Midbrain (tissue), 1 donor: ENCODE results near the gene AKTIP.
"Not testable (repeated sequence)": the region's sequence is repeated elsewhere in the genome, so short reads cannot be mapped to it uniquely, and the experiment has no call there.

Source experiments
- DNase-seq: peaks from one replicate; lab custom pipeline; 2025; lab: John Stamatoyannopoulos, UW

AKTIP gene

DNA sequence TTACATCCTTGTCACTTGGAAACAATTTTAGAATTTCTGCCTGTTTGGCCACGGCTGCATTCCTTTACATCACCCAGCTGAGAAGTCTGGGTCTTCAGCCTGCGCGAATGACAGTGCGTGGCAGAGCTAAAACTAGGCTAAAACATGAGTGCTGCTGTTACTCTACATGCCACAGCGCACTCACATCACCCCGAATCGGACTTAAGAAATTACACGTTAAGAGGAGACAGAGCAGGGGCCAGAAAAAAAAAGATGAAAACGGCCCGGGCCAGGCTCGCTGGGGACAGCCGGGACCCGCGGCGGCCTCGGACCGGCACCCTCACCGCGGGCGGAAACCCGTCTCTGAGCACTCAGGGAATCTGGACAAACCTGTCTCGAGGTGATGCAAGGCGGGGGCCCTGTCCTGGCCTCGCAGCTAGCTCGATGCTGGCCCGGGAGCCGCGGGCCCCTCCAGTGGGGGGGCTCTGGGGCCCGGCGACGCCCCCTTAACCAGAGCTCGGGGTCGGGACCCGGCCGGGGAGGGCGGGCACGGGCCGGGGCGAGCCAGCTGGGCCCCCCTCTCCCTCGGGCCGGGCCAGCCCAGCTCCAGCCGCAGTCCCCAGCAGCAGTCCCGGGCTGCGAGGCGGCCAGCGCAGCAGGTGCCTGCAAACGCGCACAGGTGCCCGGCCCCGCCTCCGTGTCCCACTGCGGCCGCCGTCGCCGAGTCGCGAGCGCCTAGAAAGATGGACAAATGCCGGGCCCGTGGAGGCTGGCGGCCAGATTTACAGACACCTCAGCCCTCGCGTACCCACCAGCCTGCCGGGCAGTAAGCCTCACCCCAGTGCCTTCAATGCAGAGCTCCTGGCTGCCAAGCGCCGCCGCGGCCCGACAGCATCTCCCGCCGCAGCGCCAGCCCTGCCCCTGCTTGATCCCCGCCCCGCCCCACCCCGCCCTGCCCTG is at the start of gene AKTIP:
Gene AKTIP, minus strand, starts transcription at position 879 of the 939 bp plus-strand sequence. CDS start 2,950 bp downstream, outside the sequence.
- DNase-seq, result peak; percentile 16

DNA sequence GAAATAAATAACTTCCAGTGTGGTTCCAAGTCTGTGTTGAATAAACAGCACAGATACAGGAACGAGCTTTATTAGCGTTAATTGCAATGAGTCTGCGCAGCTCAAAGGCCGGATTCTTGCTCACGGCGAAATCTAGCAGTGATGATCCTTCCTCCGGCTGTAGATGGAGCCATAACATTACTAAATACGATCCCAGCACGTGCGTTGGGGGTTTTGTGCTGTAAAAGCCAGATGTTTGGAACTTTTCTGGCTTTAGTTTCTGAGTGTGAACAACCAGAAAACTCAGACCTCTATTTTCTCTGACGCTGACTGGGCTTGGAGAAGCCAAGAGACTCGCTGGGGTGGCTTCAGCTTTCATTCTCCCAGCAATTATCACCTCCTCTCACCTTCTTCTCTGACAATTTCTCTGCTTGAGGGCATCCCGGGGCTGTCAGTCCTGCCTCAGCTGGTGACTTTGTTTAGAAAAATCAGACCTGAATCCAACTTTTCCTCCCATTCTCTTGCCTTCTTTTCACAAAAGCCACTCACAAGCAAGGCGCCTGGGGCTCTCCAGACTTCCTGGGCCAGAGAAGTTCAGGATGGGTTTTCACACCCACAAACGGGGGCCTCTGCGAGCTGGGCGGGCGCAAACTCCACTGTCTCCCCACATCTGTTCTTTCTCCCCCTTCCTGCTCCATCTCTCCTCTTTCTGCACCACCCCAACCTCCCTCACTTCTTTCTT is 47.1 kb upstream of the AKTIP start:
- DNase-seq, result peak; percentile 69

DNA sequence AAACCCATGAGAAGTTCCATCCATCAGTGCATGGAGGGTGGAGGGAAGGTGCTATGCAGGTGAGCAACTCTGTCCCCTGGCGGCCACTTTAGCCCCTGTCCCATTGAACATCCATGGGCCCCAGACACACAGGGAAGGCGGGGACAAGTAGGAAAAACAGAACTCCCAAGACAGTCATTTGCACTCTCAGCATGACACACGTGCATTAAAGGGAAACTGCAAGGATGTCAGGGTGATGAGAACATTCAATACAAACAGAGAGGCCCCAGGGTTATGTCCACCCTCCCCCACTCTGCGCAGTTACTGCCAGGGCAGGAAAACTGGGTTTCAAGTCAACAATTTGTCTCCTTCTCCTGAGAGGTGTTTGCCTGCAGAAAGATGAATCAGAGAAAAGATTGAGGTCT is 44.0 kb upstream of the AKTIP start:
- no peak for DNase-seq

DNA sequence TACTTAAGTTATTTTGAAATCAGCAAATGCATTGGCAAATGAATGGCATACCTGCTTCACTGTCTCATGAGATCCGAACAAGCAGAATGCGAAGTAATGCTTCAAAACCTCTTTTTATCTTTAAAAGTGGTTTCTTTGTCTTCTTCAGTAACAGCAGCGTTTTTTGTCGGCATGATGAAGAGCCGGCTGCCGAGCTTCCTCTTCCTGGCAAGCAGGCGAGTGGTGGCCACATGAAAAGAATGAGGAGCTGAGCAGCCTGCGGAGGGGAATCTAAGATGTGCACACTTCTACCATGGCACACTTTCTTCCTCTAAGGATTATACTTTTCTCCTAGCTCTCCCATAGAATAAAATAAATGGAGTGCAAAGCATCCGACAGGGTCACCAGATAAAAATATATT is 42.4 kb upstream of the AKTIP start:
- DNase-seq, result no peak

DNA sequence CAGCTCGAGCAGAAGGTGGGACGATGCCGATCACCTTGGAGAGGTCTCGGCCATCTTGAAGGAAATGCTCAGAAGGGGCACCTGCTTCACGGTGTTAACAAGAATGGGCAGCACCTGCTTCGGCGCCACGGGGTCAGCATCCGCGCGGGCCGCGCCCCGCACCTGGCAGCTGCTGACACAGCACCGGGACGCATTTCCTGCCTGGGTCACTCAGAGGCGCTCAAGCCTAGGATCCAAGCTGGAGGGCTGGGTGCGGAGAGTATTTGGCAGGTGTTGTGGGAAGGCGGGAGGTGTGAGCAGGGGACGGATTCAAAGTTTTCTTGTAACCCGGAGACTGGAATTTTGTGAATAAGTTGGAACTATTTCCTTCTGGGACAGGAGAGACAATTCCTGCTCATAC is 39.3 kb upstream of the AKTIP start:
- no peak for DNase-seq

DNA sequence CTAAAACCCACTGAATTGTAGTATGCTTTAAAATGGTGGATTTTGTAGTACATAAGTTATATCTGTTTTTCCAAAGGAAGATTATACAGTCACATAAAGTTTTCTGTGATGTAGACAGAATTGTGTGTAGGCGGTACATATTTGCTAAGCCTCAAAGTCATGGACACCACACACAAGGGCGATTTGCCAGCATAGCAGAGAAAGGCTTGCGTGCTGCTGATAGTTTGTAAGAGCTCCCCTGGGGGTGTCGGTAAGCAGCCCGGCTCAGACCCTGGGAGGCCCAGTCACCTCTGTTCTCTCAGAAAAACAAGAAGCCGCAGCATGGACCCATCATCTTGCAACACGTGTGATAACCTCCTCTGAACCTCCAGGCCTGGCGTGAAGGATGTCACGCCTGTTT is 38.3 kb upstream of the AKTIP start:
- DNase-seq, result no peak

DNA sequence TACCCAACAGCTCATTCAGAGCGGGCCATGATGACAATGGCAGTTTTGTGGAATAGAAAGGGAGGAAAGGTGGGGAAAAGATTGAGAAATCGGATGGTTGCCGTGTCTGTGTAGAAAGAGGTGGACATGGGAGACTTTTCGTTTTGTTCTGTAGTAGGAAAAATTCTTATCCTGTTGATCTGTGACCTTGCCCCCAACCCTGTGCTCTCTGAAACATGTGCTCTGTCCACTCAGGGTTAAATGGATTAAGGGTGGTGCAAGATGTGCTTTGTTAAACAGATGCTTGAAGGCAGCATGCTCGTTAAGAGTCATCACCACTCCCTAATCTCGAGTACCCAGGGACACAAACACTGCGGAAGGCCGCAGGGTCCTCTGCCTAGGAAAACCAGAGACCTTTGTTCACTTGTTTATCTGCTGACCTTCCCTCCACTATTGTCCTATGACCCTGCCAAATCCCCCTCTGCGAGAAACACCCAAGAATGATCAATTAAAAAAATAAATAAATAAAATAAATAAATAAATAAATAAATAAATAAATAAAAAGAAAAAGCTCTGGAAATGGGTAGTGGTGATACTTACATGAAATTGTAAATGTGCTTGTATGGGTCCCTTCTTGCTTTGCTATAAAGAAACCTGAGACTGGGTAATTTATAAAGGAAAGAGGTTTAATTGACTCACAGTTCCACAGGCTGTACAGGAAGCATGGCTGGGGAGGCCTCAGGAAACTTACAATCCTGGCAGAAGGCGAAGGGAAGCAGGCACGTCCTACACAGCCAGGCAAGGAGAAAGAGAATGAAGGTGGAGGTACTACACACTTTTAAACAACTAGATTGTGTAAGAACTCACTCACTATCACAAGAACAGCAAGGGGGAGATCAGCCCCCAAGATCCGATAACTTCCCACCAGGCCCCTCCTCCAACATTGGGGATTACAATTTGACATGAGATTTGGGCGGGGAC is 37.0 kb upstream of the AKTIP start:
- DNase-seq, result not testable (repeated sequence)

DNA sequence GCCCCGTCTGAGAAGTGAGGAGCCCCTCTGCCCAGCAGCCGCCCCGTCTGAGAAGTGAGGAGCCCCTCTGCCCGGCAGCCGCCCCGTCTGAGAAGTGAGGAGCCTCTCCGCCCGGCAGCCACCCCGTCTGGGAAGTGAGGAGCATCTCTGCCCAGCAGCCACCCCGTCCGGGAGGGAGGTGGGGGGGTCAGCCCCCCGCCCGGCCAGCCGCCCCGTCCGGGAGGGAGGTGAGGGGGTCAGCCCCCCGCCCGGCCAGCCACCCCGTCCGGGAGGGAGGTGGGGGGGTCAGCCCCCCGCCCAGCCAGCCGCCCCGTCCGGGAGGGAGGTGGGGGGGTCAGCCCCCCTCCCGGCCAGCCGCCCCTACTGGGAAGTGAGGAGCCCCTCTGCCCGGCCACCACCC is 36.3 kb upstream of the AKTIP start:
- DNase-seq, result not testable (repeated sequence)

DNA sequence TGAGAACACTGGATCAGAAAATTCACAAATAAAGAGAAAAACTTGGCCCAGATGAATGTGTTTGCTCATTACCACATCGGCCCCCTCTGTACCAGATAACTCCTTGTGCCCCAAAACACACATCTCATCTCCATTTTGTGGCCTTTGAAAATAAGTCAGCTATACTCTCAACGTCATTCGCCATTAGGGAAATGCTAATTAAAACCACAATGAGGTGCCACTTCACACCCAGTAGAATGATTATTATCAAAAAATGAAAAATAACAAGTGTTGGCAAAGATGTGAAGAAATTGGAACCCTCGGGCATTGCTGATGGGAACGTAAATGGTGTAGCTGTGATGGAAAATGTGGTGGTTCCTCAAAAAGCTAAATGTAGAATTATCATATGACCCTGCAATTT is 34.6 kb upstream of the AKTIP start:
- DNase-seq, result no peak

DNA sequence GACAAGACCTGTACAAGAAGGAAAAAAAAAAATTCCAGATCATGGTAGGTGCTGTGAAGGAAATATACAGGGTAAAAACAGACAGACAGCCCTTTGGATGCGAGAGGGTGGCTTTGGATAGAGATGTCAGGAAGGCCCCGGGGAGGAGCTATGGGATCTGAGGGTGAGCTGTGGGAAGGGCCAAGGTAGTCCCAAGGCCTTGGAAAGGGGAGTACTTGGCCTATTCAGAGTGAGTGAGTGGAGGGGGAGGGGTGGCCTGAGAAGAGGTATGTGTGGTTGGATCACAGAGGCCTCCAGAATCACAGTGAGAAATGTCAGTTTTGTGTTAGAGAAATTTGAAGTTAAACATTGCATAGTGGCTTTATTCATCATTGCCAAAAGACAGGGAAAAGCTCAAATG is 31.2 kb upstream of the AKTIP start:
- DNase-seq, result no peak

DNA sequence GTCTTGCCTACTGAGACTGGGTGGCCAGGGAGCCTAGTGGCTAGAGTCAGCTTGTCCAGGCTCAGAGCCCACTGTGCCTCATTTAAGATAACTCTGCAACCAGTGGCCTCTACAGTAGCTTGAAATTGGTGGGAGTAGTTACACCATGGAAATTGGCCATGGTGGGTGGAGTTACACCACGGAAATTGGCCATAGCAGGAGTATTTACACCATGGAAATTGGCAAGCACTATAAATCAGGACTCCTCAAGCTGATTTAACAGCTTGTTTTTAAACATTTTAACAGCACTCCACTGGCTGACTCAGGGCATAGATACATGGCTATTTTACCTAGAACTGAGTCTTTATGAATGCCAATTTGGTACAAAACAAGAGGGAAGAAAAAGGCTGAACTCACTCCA is 27.7 kb upstream of the AKTIP start:
- DNase-seq, result no peak

DNA sequence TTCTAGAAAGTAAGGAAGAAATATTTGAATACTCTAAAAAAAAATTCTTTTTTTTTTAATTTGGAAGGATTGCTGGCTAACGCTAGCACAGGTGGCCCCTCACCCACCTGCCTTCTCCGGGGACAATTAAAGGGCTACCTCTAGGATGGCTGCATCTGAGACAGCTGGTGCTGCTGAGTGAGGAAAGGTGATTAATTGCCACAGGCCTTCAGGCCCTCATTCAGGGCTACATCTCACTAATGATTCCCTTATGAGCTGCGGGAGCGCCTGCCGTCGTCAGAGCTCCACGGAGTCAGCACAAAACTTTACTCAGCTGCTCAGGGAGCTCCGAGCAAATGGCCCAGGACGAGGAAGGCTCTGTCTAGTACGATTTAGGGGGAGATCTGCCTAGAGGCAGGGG is 27.0 kb upstream of the AKTIP start:
- DNase-seq, result no peak

DNA sequence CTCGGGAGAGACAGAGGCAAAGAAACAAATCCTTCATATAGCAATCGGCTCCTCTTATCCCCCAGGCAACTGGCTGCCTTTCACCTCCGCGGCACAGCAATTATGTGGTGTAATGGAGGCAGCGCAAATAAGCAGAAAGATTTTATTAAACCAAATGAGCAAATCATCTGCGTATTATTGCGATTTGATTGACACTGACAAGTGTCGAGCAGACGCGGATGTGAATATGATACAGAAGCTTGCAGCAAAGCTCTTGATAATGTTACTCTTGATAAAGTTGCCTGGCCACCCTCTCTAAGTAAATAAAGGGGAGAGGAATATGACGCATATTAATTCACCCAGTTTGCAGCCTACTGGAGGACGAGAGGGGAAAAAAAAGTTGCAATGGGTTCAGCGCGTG is 26.5 kb upstream of the AKTIP start:
- no peak for DNase-seq

DNA sequence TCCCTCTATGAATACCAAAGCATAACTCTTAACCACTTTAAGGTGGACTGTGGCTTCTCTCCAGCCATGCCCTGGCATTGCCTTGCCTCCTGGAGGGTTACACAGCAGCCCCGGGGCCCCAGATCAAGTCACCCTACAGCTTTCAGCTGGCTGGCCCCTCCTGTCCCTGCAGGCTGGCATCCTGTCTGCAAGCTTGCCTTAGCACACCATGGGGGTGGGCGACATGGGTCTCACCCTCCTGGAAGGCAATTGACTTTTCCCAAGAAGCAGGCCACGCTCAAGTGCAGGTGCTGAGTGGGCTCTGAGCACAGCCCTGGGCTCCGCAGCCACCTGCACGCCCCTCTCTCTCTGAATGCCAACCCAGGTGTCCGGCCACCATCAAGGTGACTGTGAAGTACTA is 25.8 kb upstream of the AKTIP start:
- no peak for DNase-seq

DNA sequence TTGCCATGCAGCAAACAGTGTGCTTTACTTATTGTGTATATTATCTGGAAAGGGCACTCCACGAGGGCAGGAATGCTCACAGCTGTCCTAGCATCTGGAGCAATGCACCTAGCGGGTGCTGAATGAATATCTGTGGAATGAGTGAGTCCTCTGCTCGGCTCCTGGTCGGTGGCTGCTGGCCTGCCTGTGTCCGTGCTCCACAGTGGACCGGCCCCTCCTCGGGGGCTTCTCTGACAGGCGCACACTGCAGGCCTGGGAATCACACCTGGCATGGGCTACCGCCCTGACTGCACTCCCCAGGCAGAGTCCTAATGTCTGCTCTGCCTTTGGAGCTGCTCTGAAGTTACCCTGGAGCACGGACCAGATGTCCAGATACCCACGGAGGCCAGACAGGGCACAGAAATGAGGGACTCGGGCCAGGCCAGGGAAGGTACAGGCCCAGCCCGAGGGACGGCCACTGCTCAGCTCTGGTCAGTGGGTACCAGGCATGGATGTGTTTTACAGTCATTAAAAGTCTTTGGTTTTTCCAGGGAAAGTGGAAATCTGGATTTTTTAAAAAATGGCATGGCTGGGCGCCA is 21.1 kb upstream of the AKTIP start:
- no peak for DNase-seq

DNA sequence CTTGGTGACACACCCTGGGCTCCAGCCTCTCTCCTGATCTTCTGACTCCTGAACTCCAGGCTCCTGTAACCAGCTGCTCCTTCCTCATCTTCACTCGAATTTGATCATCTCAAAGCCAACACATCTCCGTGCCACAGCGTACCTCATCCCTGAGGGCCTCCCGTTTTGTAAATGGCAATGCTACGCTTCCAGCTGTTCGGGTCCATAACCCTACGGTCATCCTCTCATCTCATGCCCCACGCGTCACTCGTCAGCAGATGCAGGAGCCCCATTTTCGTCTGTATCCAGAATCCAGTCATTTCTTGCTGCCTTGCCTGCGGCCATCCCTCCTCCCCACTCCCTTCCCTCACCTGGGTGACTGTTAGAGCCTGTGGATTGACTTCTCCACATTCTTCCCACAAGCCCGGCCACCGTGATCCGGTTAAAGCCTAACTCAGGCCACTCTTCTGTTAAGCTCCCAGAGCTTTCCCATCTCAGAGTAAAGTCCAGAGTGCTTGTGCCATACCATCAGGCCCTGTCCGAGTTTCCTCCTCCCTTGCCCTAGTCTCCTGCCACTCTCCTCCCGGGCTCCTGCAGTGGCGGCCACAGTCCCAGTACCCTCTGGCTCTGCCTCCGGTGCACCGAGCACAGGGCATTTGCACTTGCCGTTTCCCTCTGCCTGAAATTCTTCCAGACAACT is 20.3 kb upstream of the AKTIP start:
- DNase-seq, result no peak

DNA sequence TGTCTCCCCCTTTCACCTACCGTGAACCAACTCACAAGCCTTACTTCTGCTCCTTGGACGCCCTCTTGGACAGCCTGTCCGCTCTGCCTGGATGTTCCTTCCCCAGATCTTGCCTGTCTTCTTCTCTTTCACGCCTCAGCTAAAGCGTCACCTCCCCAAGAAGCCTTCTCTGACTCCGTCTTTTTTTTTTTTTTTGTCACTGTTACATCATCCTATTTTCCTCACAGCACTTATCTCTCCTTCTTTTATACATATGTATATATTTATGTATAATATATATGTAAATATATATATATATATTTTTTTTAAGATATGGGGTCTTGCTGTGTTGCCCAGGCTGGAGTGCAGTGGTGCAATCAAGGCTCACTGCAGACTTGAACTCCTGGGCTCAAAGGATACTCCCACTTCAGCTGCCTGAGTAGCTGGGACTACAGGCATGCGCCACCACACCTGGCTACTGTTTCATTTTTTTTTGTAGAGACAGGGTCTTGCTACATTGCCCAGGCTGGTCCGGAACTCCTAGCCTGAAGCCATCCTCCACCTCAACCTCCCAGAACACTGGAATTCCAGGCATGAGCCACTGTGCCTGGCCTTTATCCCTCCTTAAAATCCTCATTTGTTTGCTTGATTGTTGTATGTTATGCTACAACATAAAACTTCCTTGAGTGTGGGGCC is 16.5 kb upstream of the AKTIP start:
- DNase-seq, result no peak

DNA sequence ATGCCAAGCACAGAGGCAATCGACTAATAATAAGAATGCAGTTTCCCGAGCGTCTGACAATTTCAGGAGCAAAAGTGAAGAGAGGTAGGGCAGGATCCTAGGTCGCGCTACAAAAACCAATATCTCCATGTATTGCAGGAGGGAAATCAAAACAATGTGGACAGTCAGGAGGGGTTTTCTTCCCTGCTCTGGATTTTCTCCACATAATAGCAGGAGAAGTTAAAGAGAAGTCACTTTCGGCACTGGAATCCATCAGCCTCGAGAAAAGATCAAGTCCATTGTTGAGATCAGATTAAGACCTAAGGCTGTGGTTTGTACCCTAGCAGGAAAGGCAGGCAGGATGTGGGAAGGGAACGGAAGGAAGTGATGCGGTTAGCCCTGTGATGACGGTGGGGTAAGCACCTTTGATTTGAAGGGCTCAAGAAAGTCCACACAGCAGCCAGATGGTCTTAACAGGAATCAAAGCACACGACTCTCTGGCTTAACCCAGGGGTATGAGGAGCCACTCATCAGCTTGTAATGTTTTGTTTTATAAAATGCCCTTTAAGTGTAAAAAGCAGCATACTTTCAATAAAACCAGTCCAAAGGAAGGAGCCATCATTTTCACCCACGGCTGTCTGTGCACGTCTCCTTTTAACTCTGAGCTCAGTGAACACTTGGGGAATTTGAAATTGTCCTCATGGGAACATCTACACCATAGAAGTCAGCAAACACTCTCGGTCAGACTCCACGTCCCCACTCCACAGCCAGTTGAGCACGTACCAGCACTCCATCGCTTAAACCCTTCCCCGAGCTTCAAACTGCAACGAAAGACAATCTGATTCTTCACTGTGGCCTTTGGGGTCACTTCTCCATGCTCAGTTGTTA is 15.8 kb upstream of the AKTIP start:
- DNase-seq, result no peak

DNA sequence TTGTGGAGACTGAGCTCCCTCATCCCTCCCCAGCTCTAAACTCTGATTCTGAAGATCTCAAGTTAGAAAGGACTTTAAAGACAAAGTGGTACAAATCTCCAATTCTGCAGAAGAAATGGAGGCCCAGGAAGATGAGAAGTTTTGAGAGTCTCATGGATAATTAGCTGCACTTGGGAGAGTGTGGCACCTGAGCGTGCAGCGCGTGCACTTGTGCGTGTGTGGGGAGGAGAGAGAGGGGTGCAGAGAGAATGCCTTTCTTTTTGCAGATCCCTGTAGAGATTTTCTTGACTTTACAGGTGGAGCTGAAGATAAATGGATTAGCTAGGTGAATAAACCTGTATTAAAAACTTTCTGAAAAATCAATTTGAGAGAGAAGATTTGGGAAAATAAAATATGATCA is 14.8 kb upstream of the AKTIP start:
- DNase-seq, result no peak

DNA sequence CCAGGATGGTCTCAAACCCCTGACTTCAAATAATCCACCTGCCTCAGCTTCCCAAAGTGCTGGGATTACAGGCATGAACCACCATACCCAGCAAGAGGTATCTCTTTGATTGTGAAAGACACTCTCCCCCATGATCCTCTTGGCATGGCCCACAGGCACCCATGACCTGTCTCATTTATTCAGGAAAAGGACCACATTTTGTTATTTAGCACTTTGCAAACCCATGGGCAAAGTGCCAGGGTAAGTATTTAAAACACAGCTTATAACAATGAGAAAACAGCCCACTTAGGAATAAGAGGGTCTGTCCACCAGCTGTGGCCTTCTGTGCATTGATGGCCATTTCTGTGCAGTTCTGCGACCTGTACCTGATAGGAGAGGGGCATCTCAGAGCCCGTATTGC is 12.8 kb upstream of the AKTIP start:
- DNase-seq, result no peak
